NCI-H345 treated with DMSO at 0.1 percent for 48 hours (cell line): ENCODE results near the gene SLC22A23.

Experiments used
- DNase-seq: peaks from one replicate; lab custom pipeline; 2025; ENCODE audit not compliant: unreplicated experiment; lab: John Stamatoyannopoulos, UW

Gene SLC22A23

DNA sequence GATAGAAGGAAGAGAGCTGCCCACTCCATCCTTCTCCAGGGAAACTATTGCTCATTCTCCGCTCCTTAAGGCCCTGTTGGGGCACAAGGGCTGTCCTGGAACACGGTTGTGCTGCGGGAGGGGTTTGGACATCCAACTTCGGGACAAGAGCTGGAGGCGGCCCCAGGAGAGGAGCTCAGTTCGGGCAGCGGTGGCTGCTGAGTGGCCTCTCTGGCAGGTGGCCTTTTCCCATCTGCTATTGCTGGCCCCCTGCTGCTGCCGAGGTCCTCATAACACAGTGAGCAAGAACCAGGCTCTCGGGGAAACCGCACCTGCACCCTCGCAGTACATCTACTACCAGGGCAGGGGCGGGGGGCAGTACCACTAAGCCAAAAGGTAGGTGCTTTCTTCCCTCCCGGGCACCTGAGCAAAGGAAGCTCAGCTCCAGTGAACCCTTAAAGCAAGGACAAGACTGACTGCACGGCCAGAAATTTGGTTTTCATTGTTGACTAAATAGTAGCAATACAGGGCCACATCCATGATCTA, 134.4 kb downstream of the SLC22A23 start:
- DNase-seq, result no peak

GRCh38 chr6:3321875-3322274, 135.0 kb downstream of the SLC22A23 start:
- no peak for DNase-seq

GRCh38 chr6:3321042-3321441, 135.8 kb downstream of the SLC22A23 start:
- no peak for DNase-seq

DNA sequence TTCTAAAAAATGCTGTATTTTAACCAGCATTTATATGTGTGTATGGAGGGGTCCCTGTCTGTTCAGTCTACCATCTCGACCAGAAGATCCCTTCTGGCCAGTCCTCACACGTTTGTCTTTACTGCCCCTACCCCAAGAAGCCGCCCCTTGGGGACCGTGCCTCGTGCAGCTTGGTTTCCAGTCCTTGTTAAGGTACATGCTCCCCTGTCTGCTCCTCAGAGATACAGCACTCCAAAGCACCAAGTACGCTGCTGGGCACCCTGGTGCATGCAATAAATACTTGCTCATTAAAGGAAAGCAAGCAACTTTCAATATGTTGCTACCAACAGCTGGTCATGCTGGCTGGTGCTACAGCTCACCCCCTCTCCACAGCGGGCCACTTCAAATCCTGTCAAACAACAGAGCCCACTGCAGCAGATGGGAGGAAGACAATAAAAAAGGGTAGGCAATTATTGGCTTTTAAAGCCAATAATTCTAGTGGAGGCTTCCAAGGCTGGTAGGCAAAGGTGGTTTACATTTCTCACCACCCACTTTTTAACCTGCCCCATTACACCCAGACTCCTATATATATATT, 136.5 kb downstream of the SLC22A23 start:
- no peak for DNase-seq

DNA sequence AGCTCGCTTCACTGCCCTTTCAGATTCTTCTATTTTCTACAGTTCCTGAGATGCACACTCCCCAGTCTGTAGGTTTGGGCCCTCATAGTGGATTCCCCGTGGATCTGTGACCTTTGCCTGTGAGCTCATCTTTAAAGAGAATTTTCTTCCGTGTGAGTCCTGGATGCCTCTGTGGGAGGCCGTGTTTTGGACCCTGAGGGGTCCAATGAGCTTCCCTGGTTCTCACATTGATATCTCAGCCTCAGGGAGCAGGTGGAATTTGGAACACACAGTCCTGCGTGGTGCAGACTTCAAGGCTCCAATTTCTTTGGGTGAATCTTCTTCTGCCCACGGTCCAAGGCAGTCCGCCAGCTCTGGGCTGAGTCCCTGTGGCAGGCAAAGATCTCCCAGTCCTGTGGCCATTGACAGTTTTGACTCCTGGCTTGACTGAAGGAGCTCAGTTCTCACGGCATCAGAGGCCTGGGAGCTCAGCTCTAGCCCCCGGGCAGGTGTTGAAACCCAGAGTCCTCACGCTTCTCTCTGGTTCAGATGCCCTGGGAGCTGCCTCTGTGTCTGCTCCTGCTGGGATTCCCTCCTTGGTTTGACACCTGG, 137.1 kb downstream of the SLC22A23 start:
- DNase-seq, result no peak

DNA sequence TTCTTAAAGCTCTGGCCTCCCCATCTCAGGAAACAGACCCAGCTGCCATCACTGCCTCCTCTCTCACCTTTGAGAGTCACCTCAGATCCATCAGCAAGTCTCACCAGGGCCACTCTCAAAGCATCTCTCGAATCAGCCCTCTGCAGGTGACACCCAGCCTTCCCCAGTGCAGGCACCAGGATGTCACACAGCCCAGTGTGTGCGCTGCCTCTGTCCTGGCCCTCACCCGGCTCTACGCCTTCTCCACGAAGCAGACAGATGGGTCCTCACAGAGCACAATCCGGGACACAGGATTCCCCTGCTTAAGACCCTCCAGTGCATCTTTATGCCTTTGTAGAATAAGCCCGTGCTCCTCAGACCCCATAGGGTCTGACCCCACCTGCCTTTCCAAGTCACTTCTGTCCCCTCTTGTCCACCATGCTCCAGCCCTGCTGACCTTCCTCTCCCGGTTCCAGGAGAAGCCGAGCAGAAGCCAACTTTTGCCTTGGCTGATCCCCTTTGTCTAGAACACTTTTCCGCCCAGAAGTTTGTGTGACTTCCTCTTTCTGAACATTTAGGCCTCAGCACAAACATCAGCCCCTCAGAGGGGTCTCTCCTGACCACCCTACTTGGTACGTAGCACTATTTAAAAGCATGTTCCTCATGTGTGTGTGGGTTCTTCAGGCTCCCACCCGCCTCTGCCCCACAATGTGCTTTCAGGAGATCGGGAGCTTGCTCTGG, 137.9 kb downstream of the SLC22A23 start:
- DNase-seq, result no peak

DNA sequence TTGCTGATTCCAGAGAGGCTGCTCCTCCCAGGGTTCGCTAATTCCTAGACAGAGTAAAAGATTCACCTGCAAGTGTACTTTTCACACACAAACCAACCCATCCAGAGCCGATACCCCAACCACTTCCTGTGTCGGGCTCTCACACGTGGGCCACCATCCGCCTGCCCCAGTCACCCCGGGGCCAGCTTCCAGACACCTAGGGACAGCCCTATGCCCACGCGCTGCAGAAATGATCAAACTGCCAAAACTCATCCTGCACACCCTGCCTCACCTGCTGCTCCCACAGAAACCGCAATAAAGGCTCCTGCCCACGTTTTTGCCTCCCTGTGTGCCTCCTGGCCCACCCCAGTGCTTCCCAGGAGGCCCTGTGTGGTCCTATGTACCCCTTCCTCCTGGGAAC, 138.6 kb downstream of the SLC22A23 start:
- DNase-seq, result no peak

GRCh38 chr6:3317741-3318211, 139.1 kb downstream of the SLC22A23 start:
- DNase-seq, result no peak

GRCh38 chr6:3316818-3317217, 140.0 kb downstream of the SLC22A23 start:
- no peak for DNase-seq

GRCh38 chr6:3316331-3316730, 140.5 kb downstream of the SLC22A23 start:
- DNase-seq, result no peak

DNA sequence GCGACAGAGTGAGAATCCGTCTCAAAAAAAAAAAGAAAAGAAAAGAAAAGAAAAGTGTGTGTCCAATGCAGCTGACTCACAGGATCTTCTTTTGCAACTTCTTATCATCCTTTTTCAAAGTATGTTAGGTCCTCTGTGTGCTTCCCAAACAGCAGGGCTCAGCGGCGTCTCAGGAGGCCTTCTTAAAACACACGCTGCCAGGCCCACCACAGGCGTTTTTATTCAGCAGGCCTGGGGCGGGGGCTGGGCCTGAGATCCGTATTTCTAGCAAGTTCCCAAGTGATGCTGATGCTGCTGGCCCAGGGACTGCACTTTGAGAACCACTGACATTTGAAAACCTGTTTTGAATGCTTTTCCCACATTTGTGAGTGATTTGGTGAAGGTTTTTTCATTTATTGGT, 141.0 kb downstream of the SLC22A23 start:
- DNase-seq, result no peak

DNA sequence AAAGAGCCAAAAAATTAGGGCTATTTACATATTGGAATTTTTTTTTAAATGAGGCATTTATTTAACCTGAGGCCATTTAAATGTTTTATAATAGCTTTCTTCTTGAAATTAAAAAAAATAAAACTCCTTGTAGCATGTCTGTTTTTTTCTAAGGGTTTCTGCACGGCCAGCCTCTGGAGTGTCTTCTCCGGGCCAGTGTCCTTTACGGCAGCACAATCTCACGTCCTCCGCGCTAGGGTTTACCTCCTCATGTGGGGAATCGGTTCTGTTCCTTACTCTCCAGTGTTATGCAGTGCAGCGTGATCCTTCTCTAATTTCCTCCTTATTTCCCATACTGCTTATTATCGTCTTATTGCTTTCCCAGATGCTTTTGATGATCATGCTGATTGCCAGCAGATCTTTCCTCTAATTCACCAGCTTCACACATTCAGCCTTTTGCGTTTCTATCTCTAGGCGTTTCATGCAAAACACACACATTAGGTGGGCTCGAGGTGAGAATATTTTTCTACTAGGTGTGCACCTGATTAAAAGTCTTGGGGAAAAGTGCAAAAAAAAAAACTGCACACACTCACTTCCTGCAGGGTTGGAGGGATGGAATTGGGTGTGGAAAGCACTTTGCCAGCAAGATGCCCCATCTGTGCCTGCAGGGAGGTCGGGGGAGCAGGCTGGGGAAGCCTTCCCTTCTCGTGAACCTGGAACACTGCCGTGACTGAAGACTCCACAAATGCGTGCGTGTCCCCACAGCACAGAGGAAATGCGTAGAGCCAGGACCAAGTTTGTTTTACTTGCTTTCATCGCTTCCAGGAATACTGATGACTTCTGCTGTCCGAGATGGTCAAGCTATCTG, 142.0 kb downstream of the SLC22A23 start:
- DNase-seq, result no peak

DNA sequence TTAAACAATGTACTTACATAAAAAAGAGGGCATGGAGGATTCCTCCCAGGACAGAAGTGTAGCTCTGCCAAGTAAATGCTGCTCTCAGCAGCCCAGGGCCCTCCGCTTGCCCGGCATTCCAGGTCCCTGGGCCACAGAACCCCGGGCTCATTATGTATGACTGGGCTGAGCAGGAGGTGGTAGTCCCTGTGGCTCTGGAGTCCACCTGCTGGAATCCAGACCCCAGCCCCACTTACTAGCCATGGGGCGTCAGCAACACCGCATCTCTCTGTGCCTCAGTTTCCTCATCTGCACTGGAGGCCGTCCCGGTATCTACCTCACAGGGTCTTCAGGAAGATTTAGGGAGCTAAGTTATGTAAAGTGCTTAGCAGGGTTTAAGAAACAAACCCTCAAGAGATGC, 142.7 kb downstream of the SLC22A23 start:
- no peak for DNase-seq

DNA sequence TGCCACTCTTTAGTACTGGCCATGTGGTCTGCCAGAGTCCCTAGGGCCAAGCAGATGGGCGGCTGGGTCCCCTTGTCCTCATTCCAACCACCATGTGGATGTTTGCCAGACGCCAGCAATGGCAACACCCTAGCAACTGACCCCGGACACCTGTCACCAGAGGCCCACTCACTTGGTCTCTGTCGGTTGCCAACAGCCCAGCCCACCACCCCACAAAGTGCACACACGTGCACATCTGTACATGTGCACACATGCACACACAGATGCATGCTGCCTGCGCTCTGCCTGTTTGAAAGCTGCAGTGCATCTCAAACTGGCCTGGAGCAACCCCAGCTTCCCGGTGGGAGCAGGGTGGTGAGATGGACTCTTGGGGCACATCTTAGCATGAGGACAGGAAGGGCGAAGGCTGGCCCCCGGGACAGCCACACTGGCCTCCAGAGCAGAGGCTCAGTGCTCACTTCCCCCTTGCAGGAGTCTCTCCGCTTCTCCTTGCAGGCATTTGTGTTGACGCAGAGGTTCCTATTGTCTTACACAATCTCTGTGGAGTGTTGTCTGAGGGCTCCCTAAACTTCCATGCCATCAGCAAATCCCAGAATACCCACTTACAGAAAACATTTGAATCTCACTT, 144.1 kb downstream of the SLC22A23 start:
- no peak for DNase-seq

DNA sequence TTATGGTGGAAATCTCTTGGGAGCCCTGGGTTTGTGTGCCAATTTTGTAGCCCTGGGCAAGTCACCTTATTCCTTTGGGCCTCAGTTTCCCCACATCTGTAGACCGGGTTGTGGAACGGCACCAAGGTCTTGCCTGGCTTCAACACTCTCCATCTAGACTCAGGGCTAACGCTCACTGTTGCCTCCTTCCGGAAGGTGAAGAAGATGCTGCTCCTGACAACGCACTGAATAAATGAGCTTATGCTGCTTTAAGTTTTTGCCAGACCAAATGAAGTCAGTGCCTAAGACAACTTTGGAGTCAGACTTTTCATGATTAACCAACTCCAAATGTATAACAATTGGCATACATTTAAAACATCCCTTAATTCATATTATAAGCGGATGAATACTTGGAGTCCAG, 145.0 kb downstream of the SLC22A23 start:
- DNase-seq, result no peak

- no peak for DNase-seq
Measured at GRCh38 chr6:3310703-3311102, 146.1 kb downstream of the SLC22A23 start.

GRCh38 chr6:3310051-3310448, 146.8 kb downstream of the SLC22A23 start:
- no peak for DNase-seq

DNA sequence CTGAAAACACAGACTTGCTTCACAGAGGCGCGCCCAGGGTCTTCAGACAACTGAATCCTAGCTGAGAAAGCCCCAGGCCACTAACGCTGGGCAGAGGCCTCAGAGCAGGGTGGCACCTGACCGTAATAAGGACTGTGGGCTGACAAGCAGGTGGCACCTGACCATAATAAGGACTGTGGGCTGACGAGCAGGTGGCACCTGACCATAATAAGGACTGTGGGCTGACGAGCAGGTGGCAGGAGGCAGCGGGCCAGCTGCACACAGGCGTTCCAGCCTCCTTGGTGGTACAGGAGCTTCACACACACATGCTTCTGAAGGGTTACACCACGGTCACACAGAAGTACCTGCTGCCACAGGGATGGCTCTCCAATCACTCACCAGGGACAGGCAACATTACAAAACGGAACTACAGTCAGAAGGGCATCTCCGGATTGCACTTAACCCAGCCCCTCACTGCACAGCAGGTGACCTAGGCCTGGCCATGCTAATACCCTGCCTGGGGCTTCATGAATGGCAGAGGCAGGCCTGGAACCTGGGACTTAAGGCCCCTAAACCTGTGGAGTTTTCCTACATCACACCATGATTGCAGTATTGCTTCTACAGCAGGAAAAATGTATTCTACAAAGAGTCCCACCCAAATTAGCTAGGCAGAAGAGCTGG, 147.3 kb downstream of the SLC22A23 start:
- DNase-seq, result no peak

DNA sequence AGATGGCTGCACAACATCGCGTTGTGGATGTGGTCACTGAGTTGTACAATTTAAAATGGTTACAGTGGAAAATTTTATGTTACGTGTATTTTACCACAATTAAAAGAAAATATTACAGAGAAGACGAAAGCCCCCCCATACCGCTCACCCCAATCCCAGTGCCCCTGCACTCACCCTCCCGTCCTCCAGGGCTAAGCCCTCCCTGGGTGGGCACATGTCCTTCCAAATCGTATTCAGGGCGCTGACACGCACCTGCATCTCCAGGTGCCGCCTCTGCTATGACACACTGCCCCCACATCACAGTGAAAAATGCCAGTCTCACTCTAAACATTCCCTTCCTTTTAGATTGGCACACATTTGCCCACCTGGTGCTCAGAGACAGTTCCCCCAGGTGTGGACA, 148.7 kb downstream of the SLC22A23 start:
- no peak for DNase-seq

DNA sequence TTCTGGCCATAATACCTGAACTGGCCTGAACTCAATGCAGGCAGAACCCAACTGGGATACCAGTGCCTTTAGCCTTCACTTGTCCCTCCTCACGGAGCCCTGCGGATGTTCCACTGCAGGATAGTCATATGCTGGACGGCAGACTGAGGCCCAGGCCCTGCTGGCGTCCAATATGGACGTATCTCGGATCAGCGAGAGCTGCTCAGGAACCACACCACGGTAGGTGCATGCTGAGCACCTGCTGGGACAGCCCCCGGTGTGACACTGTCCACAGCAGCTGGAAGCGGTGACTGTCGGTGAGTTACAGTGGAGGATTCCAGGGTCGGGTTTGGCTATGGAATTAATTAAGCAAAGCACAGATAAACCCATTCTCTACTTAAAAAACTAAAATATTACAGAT, 149.4 kb downstream of the SLC22A23 start:
- no peak for DNase-seq
